Kidney (tissue), 14 donors: ENCODE data around the gene TRIM41. TPM values are rescaled to one million over a fixed set of nuclear protein-coding genes. Genes with fewer than 3 reads are reported as not detected.

Experiments used
- DNase-seq, 5 donors: peaks; one replicate each; pipeline ENCODE4 v3.0.0-alpha.2; 2013 to 2020
- FAIRE-seq: peaks from 2 replicates; lab custom pipeline; 2012; peaks lifted over from hg19 to GRCh38; lab: Jason Lieb, UNC
- H3K27ac ChIP-seq, 2 donors: one replicate each; pipeline ENCODE4 v1.7.0; 2013; ENCODE audit warnings: low read depth in 2 of 2, low read length in 2 of 2, inconsistent platforms in 1 of 2
- H3K27me3 ChIP-seq: one replicate; pipeline ENCODE4 v1.7.1; 2013; ENCODE audit warnings: low read length, inconsistent platforms; ENCODE audit not compliant: control insufficient read depth, insufficient read depth
- H3K36me3 ChIP-seq, 3 donors: one replicate each; pipeline versions ENCODE4 v1.7.0 to v1.7.1; 2013; ENCODE audit warnings: low read length in 3 of 3, control low read depth in 1 of 3, inconsistent platforms in 1 of 3; ENCODE audit not compliant: insufficient read depth in 3 of 3, control insufficient read depth in 2 of 3
- H3K4me1 ChIP-seq, 3 donors: one replicate each; pipeline versions ENCODE4 v1.7.0 to v1.7.1; 2013; ENCODE audit warnings: low read length in 3 of 3, inconsistent platforms in 1 of 3, low read depth in 1 of 3; ENCODE audit not compliant: control insufficient read depth in 2 of 3, insufficient read depth in 2 of 3
- H3K4me3 ChIP-seq, 3 donors: one replicate each; pipeline versions ENCODE4 v1.7.0 to v1.8.1; 2013; ENCODE audit warnings: low read length in 3 of 3, control low read depth in 1 of 3, inconsistent platforms in 1 of 3
- H3K9ac ChIP-seq, 3 donors: one replicate each; pipeline versions ENCODE4 v1.7.0 to v1.7.1; 2013; ENCODE audit warnings: low read length in 3 of 3, control low read depth in 1 of 3, inconsistent platforms in 1 of 3
- H3K9me3 ChIP-seq, 3 donors: one replicate each; pipeline versions ENCODE4 v1.7.0 to v1.7.1; 2013; ENCODE audit warnings: low read length in 3 of 3, control low read depth in 1 of 3, inconsistent platforms in 1 of 3; ENCODE audit not compliant: control insufficient read depth in 2 of 3, insufficient read depth in 1 of 3
- CTCF ChIP-seq: IDR thresholded peaks from 3 replicates; pipeline ENCODE4 v1.5.1; 2012; ENCODE audit warnings: mild to moderate bottlenecking, moderate library complexity, borderline replicate concordance; ENCODE audit not compliant: insufficient read depth; ENCODE audit errors: extremely low read depth
- intact Hi-C: fragments of 100-400 bp; cut with DNase I; formaldehyde crosslinking; loops from one replicate; pipeline ENCODE4 v1.11.1; 2022
- polyA plus RNA-seq: library from polyadenylated mRNA; stranded (reverse); fragments of 350-450 nt; fragmentation: Illumina TruSeq; extraction: RNeasy Lipid Tissue Mini Kit (QIAGEN cat#74804); gene quantifications from one replicate; pipeline ENCODE4 v1.2.3, GENCODE V29; 2014; ENCODE audit warnings: low read depth, low replicate concordance; ENCODE audit not compliant: insufficient read depth
- total RNA-seq: library from RNA; stranded (reverse); fragmentation: NEBNext Ultra II Directional; extraction: Animal tissue kit (Norgen Biotek cat#: 25700); gene quantifications from one replicate; pipeline ENCODE4 v1.2.1, GENCODE V29; 2021
- donor health status: control.
- donor health status: control.
- donor health status: control.
- donor health status: control.
- donor health status: control.
- donor health status: DM: yes; HTN: yes; CAD: no.
- donor health status: Normal renal cell carcinoma (clear cell type).

TRIM41 gene
- total and polyA plus RNA-seq, 2 donors from 2014 or later: 21.8 to 34.9 TPM

DNA sequence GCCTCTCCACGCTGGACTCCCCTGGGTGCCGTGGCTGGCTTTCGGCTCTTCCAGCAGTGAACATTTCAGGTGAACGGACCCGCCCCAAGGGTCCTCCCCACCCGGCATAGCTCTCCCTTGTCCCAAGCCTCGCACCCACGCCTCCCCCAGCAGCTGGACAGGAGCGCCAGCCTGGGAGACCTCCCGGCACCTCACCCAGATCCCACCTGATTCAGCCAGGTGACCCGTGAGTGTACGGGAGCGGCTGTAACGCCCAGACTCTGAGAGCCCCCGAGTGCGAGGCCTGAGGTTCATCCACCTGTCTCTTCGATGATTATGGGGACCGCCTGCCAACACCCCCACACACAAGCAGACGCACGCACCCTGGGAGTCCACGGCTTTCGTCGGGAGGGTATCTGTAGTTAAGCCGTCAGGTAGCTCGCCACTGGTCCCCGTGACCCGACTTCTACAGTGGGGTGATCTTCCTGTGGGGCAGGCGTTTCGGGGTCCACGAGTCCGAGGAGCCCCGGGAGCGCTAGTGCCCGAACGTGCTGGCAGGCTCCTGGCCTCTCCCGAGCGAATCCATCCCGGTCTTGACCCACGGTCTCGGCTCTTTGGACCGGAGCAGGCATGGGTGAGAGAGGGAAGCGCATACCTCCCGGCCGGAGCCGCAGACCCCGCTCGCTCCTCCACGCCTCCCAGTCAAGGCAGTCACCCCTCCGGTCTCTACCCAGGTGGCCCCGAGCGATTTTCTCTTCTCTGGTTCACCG lies 32.9 kb upstream of the TRIM41 start:
- peaks cover 0 to 8% (median 6%) of the 10 kb centered on the region in 3 donors for H3K4me1 ChIP-seq
- no peak overlapping the region for H3K27ac ChIP-seq
- peak overlapping the region; percentile 81 to 98 (median 87) for H3K4me3 ChIP-seq
- H3K36me3 ChIP-seq: no peaks in the 10 kb centered on the region
- DNase-seq (peak in 2 of 5 donors; percentile 33 to 40), FAIRE-seq (no peak)
- peak overlapping the region; percentile 63 to 80 (median 70) for H3K9ac ChIP-seq
- no peaks in the 10 kb centered on the region for H3K27me3 ChIP-seq
- TF ChIP-seq CTCF: no peak
- H3K9me3 ChIP-seq: no peaks in the 10 kb centered on the region
- intact Hi-C loops: no loop called here

DNA sequence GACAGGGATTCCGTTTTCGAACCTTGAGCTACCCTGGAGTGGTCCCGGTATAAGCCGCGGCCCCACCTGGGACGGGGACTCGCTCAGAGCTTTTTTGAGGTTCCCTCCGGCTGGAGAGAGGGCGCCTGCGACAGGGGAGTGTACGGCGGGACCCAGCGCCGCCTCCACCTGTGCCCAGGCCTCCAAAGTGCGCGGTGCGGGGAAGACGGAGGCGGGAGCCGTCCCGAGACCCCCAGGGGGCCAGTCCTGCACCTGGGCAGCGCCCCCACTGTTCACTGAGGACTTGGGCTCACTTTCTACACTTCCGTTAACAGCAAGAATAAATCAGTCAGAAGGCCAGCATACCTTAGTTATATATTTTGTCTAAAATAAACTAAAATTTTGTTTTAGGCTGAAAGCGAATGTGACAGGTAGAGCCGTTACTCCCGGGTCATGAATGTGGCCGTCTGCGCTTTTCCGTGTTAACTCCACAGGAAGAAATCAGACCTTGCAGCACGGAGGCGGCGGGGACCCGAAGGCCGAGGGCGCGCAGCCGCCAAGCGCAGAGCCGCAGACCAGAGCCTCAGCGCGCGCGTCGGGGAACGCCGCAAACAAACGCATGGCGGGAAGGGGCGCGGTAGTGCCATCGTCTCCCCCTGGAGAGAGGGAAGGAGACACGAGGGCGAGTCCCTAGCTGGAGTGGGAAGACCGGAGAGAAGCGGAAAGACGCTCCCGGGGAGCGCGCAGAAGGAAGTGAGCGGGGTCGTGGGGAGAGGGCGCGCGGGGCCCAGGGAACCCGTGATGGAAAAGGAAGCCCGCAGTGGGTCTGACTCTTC lies 32.2 kb upstream of the TRIM41 start:
- intact Hi-C loops: no loop called here

More for the DNA sequence above, 32.2 kb upstream of the TRIM41 start:
- H3K4me1 ChIP-seq: peaks cover 0 to 8% (median 6%) of the 10 kb centered on the region in 3 donors
- H3K27me3 ChIP-seq: no peaks in the 10 kb centered on the region
- H3K9me3 ChIP-seq: no peaks in the 10 kb centered on the region
- peak overlapping the region; percentile 40 to 80 (median 46) for H3K9ac ChIP-seq
- TF ChIP-seq CTCF: peak; percentile 5
- FAIRE-seq (no peak), DNase-seq (peak; percentile 33 to 85 (median 60))
- H3K27ac ChIP-seq: peak overlapping the region; percentile 69 to 89
- H3K36me3 ChIP-seq: no peaks in the 10 kb centered on the region
- peak overlapping the region; percentile 81 to 98 (median 87) for H3K4me3 ChIP-seq
